ENCODE data around the gene ZNF554.

The ZNF554 gene

DNA sequence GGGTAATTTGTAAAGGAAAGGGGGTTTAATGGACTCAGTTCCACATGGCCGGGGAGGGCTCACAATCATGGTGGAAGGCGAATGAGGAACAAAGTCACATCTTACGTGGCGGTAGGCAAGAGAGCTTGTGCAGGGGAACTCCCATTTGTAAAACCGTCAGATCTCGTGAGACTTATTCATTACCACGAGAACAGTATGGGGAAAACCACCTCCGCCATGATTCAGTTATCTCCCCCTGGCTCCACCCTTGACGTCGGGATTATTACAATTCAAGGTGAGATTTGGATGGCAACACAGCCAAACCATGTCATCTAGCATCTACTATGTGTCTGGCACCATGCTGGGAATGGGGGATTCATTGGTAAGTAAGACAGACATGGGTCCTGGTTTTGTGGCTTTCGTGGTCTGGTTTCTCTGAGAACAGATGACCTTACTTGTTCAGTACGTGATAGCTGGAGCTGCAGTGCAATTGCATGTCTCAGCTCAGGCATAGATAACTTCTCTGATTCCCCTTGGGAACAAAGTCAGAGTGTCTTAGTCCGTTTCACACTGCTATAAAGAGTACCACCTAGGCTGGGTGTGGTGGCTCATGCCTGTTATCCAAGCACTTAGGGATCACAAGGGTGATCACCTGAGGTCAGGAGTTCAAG, 8.3 kb downstream of the ZNF554 start:
- DNase-seq (ENCODE audit: low read depth, low spot score): no peak

GRCh38 chr19:2834294-2834871, 14.7 kb downstream of the ZNF554 start:
- no peak for DNase-seq (ENCODE audit: low read depth, low spot score)

DNA sequence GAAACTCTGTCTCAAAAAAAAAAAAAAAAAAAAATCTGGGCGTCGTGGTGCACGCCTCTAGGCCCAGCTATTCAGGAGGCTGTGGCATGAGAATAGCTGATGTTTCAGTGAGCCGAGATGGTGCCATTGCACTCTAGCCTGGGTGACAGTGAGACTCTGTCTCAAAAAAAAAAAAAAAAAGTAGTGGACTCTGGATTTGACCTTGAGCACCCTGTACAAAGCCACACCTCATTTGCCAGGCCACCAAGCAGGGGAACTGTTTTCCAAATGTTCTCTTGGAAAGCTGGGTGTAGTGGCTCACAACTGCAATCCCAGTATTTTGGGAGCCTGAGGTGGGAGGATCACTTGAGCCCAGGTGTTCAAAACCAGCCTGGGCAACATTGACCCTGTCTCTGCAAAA, 17.8 kb downstream of the ZNF554 start:
- DNase-seq (ENCODE audit: low read depth, low spot score): no peak

- peak; percentile 96 for DNase-seq (ENCODE audit: low read depth, low spot score)
Measured at GRCh38 chr19:2840794-2841791, 21.4 kb downstream of the ZNF554 start, which contains the start of gene ZNF555. Gene ZNF555 (plus strand): TSS chr19:2841475. CDS start chr19:2841573, 98 bp downstream.

DNA sequence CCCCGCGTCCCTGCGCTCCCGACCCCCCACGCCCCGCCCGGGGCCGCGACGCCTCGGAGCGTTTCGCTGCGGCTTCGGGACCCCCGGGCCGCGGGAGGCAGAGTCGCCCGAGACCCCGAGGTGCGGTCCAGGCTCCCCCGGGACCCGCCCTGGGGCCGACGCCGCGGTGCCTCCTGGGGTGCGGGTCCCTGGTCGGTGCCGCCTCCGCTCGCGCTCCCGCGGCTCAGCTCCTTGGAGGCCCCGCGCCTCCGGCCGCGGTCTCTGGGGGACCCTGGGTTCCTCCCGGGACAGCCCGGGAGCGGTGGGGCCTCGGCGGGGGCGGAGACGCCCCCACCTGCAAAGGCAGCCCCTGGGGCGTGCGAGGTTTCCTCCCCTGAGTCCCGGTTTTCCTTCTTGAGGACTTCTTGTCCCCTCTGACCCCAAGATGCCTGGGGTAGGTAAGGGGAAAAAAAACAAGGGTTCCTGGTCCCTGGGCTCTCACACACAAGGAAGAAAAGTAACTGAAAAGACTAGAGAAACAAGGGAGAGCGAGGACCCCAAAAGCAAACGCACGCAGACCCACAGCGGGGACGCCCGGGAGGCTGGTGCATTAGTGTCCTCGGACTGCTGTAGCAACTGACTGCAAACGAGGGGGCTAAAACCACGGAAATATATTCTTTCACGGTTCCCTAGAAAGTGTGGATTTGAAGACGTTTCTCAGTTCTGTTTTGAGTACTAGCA, 22.3 kb downstream of the ZNF554 start:
- no peak for DNase-seq (ENCODE audit: low read depth, low spot score)

DNA sequence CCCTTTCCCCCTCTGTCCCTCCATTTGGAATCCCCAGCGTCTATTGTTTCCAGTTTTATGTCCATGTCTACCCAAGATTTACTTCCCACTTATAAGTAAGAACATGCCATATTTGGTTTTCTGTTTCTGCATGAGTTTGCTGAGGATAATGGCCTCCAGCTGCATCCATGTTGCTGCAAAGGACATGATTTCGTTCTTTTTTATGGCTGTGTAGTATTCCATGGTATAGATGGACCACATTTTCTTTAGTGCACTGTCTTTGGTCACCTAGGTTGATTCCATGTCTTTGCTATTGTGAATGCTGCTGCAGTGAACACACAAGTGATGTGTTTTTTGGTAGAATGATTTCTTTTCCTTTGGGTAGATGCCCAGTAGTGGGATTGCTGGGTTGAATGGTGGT, 25.4 kb downstream of the ZNF554 start:
- DNase-seq (ENCODE audit: low read depth, low spot score): no peak

- no peak for DNase-seq (ENCODE audit: low read depth, low spot score)
Measured at GRCh38 chr19:2846180-2846894, 26.7 kb downstream of the ZNF554 start.

- DNase-seq (ENCODE audit: low read depth, low spot score): no peak
Measured at GRCh38 chr19:2847507-2847906, 27.8 kb downstream of the ZNF554 start.

- DNase-seq (ENCODE audit: low read depth, low spot score): no peak
Measured at GRCh38 chr19:2848616-2849015, 28.9 kb downstream of the ZNF554 start.

- no peak for DNase-seq (ENCODE audit: low read depth, low spot score)
Measured at GRCh38 chr19:2850256-2850925, 30.7 kb downstream of the ZNF554 start.

DNA sequence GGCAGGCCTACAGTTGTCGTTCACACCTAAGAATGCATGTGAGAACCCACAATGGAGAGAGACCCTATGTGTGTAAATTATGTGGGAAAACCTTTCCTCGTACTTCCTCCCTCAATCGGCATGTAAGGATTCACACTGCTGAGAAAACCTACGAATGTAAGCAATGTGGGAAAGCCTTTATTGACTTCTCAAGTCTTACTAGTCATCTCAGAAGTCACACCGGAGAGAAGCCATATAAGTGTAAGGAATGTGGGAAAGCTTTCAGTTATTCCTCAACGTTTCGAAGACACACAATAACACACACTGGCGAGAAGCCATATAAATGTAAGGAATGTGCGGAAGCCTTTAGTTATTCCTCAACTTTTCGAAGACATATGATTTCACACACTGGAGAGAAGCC, 32.9 kb downstream of the ZNF554 start:
- DNase-seq (ENCODE audit: low read depth, low spot score): no peak

DNA sequence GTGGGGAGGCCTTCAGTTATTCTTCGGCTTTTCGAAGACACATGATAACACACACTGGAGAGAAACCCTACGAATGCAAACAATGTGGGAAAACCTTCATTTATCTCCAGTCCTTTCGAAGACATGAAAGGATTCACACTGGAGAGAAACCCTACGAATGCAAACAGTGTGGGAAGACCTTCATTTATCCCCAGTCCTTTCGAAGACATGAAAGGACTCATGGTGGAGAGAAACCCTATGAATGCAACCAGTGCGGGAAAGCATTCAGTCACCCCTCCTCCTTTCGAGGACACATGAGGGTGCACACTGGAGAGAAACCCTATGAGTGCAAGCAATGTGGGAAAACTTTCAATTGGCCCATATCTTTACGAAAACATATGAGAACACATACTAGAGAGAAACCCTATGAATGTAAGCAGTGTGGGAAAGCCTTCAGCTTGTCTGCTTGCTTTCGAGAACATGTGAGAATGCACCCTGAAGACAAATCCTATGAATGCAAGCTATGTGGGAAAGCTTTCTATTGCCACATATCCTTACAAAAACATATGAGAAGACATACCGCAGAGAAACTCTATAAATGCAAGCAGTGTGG, 33.4 kb downstream of the ZNF554 start:
- no peak for DNase-seq (ENCODE audit: low read depth, low spot score)

- DNase-seq (ENCODE audit: low read depth, low spot score): no peak
Measured at GRCh38 chr19:2854849-2855248, 35.2 kb downstream of the ZNF554 start.

DNA sequence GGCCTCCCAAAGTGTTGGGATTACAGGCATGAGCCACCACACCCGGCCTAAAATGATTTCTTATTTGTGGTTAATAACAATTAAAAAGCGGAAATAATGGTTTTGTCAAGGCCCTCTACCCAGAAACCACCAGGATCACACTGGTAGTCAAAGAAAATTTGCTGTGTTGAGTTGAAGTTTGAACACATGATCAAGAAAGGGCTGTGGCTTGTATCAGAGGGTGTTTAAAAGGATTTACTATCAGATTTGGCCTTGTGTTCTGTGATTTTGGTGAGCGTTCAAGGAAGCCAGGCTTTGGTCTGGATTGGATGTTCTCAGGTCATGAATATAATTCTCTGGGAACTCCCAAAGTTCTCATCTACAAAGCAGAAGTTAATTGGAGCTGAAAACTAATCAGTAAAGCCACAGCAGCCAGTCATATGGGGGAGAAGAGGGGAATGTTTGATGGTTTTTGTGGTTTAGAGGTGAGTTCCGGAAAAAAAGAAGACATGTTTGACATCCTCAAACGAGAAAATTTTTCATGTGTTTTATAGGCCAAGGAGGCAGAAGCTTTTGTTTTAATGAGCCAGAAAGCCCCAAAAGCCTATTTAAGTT, 36.9 kb downstream of the ZNF554 start:
- no peak for DNase-seq (ENCODE audit: low read depth, low spot score)

- no peak for DNase-seq (ENCODE audit: low read depth, low spot score)
Measured at GRCh38 chr19:2858864-2859263, 39.2 kb downstream of the ZNF554 start.

DNA sequence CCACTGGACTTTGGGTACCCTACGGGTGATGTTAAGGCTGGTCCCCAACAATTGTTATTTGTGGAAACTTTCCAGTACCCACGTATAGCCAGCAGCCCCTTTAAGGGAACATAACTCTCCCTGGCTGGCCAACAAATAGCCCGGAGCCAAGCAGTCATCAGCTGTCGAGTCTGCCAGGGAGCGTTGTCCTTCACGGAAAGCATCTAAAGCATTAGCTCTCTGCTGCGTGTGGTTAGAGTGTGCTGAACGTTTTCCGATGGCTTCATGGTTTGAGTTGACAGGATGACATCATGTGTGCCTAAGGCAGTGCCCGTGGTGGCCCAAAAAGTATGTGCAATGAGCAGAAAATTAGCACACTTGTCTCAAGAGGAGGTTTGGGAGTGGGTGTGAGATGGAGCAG, 44.1 kb downstream of the ZNF554 start:
- no peak for DNase-seq (ENCODE audit: low read depth, low spot score)

DNA sequence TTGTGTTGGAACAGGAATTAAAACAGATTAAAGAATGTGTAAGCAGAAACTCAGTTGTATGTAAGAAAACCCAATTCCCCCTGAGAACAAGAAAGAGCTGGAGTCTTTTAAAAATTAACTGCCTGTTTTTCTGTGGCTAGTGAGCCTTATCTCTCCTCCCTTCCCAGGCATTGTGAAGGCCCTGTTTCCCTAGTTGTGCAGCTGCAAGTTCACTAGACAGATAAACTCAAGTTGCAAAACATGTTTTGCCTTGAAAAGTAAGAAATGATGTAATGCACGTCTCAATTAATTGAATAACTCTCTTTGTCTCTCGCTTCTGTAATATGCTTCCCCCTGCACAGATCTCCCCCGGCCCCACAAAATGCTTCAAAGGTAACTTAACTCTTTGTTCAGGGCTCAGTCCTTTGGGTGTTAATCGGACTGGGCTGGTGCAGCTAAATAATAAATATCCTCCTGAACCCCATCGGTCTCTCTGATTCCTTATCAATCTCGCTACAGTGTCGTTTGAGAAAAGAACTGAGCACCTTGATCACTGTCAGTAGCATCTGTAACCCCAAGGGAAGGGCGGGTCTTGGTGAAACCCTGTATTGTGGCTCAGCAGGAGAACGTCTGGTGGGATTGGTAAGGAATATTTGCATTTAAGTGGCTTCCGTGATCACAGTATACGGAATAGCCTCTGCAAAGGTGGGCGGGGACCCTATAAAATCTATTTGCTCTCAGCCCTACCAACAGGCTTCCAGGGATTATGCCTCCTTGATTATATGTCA, 45.8 kb downstream of the ZNF554 start:
- no peak for DNase-seq (ENCODE audit: low read depth, low spot score)

GRCh38 chr19:2866495-2867024, 46.9 kb downstream of the ZNF554 start:
- DNase-seq (ENCODE audit: low read depth, low spot score): no peak
